NCI-H1694 treated with DMSO at 0.1 percent for 48 hours (cell line): Measurements from ENCODE around the gene GSTM3.
"Not testable (repeated sequence)": the region's sequence is repeated elsewhere in the genome, so short reads cannot be mapped to it uniquely, and the experiment has no call there.

Experiments
- DNase-seq: peaks from one replicate; lab custom pipeline; 2025; lab: John Stamatoyannopoulos, UW

The GSTM3 gene

DNA sequence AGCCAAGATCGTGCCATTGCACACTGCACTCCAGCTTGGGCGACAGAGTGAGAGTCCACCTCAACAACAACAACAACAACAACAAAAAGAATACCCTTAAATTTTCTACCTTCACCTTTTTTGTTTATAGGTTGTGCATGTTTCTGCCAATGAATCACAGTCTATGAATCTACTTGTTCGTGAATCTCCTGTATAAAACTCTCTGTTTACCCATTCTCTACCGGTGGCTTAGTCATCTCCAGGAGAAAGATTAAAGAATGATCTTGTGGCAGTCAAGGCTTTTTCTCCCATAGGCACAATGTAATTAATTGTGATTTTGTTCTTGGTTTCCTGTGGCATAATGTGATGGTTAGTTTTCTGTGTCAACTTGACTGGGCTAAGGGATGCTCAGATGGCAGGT is 43.0 kb downstream of the GSTM3 start:
- not testable (repeated sequence) for DNase-seq

DNA sequence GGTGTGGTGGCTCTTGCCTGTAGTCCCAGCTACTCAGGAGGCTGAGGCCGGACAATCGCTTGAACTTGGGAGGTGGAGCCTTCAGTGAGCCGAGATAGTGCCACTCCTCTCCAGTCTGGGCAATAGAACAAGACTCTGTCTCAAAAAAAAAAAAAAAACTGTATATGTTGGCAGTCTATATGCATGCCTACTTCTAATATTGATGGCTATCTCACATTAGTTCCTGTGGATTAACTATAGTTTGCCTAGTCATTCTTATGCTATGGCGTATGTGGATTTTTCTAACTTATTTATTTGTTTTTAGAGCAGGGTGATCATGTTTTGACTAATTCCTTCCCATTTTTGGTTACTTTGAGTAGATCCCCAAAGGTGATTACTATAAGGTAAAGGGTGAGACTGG is 43.8 kb downstream of the GSTM3 start:
- no peak for DNase-seq

GRCh38 chr1:109695138-109695537 is 45.7 kb downstream of the GSTM3 start:
- not testable (repeated sequence) for DNase-seq

DNA sequence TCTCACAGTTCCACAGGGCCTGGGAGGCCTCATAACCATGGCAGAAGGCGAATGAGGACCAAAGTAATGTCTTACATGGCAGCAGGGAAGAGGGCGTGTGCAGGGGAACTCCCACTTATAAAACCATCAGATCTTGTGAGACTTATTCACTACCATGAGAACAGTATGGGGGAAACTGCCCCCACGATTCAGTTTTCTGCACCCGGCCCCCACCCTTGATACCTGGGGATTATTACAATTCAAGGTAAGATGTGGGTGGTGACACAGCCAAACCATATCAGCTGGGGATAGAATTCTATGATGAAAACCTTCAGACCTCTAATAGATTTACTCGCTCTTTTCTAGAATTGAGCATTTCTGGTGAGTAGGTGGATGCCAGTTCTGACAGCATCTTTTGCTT is 46.4 kb downstream of the GSTM3 start:
- not testable (repeated sequence) for DNase-seq

GRCh38 chr1:109691759-109692158 is 49.1 kb downstream of the GSTM3 start:
- DNase-seq: no peak

GRCh38 chr1:109689844-109690405 is 50.9 kb downstream of the GSTM3 start:
- DNase-seq: no peak

DNA sequence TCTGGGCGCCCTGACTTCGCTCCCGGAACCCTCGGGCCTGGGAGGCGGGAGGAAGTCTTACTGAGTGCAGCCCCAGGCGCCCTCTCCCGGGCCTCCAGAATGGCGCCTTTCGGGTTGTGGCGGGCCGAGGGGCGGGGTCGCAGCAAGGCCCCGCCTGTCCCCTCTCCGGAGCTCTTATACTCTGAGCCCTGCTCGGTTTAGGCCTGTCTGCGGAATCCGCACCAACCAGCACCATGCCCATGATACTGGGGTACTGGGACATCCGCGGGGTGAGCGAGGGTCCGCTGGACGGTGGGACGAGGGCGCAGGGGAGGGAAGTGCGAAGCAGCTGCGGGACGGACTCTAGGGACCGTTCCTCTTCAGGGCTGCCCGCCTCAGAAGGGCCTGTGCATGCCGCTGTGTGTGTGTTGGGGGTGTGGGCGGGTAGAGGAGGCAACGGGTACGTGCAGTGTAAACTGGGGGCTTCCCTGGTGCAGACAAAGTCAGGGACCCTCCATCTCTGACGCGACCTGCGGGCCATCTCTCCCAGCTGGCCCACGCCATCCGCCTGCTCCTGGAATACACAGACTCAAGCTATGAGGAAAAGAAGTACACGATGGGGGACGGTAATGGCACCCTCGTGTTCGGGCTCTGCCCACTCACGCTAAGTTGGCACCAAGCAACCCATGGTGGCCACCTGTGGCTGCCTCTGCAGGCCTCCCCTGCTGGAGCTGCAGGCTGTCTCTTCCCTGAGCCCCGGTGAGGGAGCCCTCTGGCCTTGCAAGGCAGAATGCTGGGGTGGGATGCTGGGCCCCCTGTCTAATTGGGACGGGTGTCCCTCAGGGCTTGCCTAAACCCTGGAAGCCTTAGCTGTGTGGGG is 53.0 kb downstream of the GSTM3 start, which contains the start of gene GSTM1:
Gene GSTM1 (plus strand): TSS at position 177 of the 859 bp plus-strand sequence. CDS start 57 bp downstream, at position 234.
- no peak for DNase-seq

DNA sequence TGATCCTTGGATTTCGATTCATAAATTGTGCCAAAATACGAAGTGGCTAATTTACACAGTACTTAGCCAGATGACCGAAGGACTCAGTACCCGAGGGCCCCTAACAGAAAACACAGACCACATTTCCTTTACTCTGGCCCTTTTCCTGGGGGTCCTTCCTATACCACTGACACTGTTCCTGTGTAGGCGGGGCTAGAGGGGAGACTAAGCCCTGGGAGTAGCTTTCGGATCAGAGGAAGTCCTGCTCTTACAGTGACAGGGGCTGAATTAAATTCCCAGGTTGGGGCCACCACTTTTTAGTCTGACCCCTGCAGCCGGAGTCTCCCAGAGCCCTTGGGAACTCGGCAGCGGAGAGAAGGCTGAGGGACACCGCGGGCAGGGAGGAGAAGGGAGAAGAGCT is 53.7 kb downstream of the GSTM3 start:
- DNase-seq: not testable (repeated sequence)

- DNase-seq: not testable (repeated sequence)
These were observed 54.9 kb downstream of the GSTM3 start for GRCh38 chr1:109685890-109686289.

- not testable (repeated sequence) for DNase-seq
These were observed 55.4 kb downstream of the GSTM3 start for GRCh38 chr1:109685399-109685798.

- DNase-seq: not testable (repeated sequence)
These were observed 56.1 kb downstream of the GSTM3 start for GRCh38 chr1:109684777-109685176.
